Measurements from ENCODE around the gene PPP6C.

The PPP6C gene

DNA sequence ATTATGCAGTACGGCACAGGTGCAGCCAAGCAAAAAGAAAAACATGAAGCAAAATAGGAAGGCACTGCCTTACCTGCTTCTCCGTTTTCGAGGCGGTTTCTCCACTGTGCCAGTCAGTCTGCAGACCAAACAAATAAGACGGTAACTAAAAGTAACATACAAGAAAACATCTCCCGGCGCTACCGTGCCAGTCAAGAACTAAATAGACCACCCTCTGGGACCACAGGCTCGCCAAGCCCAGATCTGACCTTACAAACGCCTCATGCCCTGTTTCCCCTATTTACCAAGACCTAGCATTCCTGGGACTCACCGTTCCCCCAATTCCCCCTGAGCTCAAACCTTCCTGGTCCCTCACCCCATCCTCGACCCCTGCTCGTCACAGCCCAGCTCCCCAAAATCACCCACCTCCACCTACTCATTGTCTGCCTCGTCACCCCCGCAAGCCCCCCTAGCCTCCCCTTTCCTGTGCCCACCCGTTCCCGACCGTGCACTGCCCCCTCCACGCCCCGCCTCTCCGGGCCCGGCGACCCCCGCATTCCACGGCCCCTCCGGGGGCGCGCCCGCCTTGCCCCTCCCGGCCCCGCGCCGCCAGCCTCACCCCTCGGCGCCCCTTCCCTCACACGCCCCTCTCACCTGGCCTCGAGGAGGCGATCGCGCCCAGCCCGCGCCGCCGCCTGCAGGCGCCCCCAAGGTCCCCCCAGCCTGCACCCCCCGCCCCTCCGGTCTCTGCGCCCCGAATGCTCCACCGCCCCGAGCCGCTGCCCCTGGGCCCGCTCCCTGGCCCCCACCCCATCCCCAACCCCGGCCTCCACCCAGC, 46.8 kb downstream of the PPP6C start:
- Histone ChIP-seq H3K4me3 (ENCODE audit: low read length) (peak overlapping the region; percentile 83), H3K9ac (ENCODE audit: low read length) (peak overlapping the region; percentile 76), H3K9me3 (ENCODE audit: insufficient read depth, low read length) (no peaks in the 10 kb centered on the region), H3K4me2 (ENCODE audit: low read length) (peak overlapping the region; percentile 91), H3K27me3 (ENCODE audit: low read depth, low read length) (no peaks in the 10 kb centered on the region), H3K36me3 (replicated peaks; ENCODE audit: low read depth, low read length) (no peaks in the 10 kb centered on the region), H3K27ac (ENCODE audit: low read length) (no peak overlapping the region), H3K4me1 (ENCODE audit: low read length) (peaks cover 23% of the 10 kb centered on the region), H4K20me1 (ENCODE audit: insufficient read depth, low read length) (no peaks in the 10 kb centered on the region), H3K79me2 (ENCODE audit: low read length) (peaks cover 3% of the 10 kb centered on the region; the same call in 1 of the 2 replicates), H2AFZ (ENCODE audit: low read depth, low read length) (peak overlapping the region; percentile 1; the same call in 1 of the 2 replicates)
- TF ChIP-seq CTCF (IDR thresholded peaks at IDR 0.05; ENCODE audit: low read depth, low read length), result no peak
- no peak for TF ChIP-seq EZH2phosphoT487 (IDR thresholded peaks at IDR 0.05; ENCODE audit: low read depth)

GRCh38 chr9:125141751-125142150, 47.9 kb downstream of the PPP6C start:
- H3K27me3 ChIP-seq (ENCODE audit: low read depth, low read length), result no peaks in the 10 kb centered on the region
- H3K4me2 ChIP-seq (ENCODE audit: low read length), result no peak overlapping the region
- peaks cover 3% of the 10 kb centered on the region; the same call in 1 of the 2 replicates for H3K79me2 ChIP-seq (ENCODE audit: low read length)
- H3K9ac ChIP-seq (ENCODE audit: low read length), result no peak overlapping the region
- no peak overlapping the region for H3K27ac ChIP-seq (ENCODE audit: low read length)
- H4K20me1 ChIP-seq (ENCODE audit: insufficient read depth, low read length), result no peaks in the 10 kb centered on the region
- H3K36me3 ChIP-seq (replicated peaks; ENCODE audit: low read depth, low read length), result no peaks in the 10 kb centered on the region
- no peak for TF ChIP-seq EZH2phosphoT487 (IDR thresholded peaks at IDR 0.05; ENCODE audit: low read depth)
- TF ChIP-seq CTCF (IDR thresholded peaks at IDR 0.05; ENCODE audit: low read depth, low read length), result no peak
- H3K9me3 ChIP-seq (ENCODE audit: insufficient read depth, low read length), result no peaks in the 10 kb centered on the region
- no peak overlapping the region for H2AFZ ChIP-seq (ENCODE audit: low read depth, low read length)
- H3K4me3 ChIP-seq (ENCODE audit: low read length), result no peak overlapping the region
- H3K4me1 ChIP-seq (ENCODE audit: low read length), result peaks cover 18% of the 10 kb centered on the region

DNA sequence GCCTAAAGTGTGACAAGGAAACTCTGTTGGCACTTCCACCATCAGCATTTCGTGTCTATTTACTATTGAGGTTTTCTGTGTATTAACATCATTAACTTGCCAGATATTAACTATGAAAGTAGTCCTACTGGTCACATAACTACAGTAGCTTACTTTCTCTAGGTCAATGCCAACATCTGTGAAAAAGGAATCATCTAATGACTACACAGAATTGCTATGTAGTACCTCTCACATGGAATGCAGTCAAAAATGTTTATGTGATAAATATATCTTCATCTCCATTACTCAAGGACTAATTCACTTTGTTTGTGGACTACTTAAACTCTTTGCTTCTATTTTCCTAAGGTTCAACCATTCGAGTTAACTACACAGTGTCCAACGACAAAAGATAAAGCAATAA, 48.4 kb downstream of the PPP6C start:
- no peak overlapping the region for H3K4me2 ChIP-seq (ENCODE audit: low read length)
- H3K4me3 ChIP-seq (ENCODE audit: low read length), result no peak overlapping the region
- no peaks in the 10 kb centered on the region for H3K27me3 ChIP-seq (ENCODE audit: low read depth, low read length)
- no peaks in the 10 kb centered on the region for H3K36me3 ChIP-seq (replicated peaks; ENCODE audit: low read depth, low read length)
- H4K20me1 ChIP-seq (ENCODE audit: insufficient read depth, low read length), result no peaks in the 10 kb centered on the region
- no peak overlapping the region for H2AFZ ChIP-seq (ENCODE audit: low read depth, low read length)
- no peak overlapping the region for H3K27ac ChIP-seq (ENCODE audit: low read length)
- peaks cover 13% of the 10 kb centered on the region for H3K4me1 ChIP-seq (ENCODE audit: low read length)
- no peak for TF ChIP-seq EZH2phosphoT487 (IDR thresholded peaks at IDR 0.05; ENCODE audit: low read depth)
- no peak for TF ChIP-seq CTCF (IDR thresholded peaks at IDR 0.05; ENCODE audit: low read depth, low read length)
- no peaks in the 10 kb centered on the region for H3K9me3 ChIP-seq (ENCODE audit: insufficient read depth, low read length)
- no peak overlapping the region for H3K9ac ChIP-seq (ENCODE audit: low read length)
- peaks cover 3% of the 10 kb centered on the region; the same call in 1 of the 2 replicates for H3K79me2 ChIP-seq (ENCODE audit: low read length)

- Histone ChIP-seq H2AFZ (ENCODE audit: low read depth, low read length) (no peak overlapping the region), H3K27me3 (ENCODE audit: low read depth, low read length) (no peaks in the 10 kb centered on the region), H3K4me2 (ENCODE audit: low read length) (no peak overlapping the region), H3K4me3 (ENCODE audit: low read length) (no peak overlapping the region), H3K36me3 (replicated peaks; ENCODE audit: low read depth, low read length) (no peaks in the 10 kb centered on the region), H3K9me3 (ENCODE audit: insufficient read depth, low read length) (no peaks in the 10 kb centered on the region), H3K9ac (ENCODE audit: low read length) (no peak overlapping the region), H3K4me1 (ENCODE audit: low read length) (peaks cover 8% of the 10 kb centered on the region), H3K79me2 (ENCODE audit: low read length) (peaks cover 3% of the 10 kb centered on the region; the same call in 1 of the 2 replicates), H4K20me1 (ENCODE audit: insufficient read depth, low read length) (no peaks in the 10 kb centered on the region), H3K27ac (ENCODE audit: low read length) (no peak overlapping the region)
- TF ChIP-seq CTCF (IDR thresholded peaks at IDR 0.05; ENCODE audit: low read depth, low read length), result no peak
- no peak for TF ChIP-seq EZH2phosphoT487 (IDR thresholded peaks at IDR 0.05; ENCODE audit: low read depth)
These were observed 49.0 kb downstream of the PPP6C start for GRCh38 chr9:125140576-125140975.
